Motor neuron (in vitro differentiated cells): ENCODE results near the gene MAP3K4. TPM values are rescaled to one million over a fixed set of nuclear protein-coding genes. Genes with fewer than 3 reads are reported as not detected.
"Not testable (repeated sequence)": the region's sequence is repeated elsewhere in the genome, so short reads cannot be mapped to it uniquely, and the experiment has no call there.

Experiments used
- ATAC-seq, 8 experiments: fragments of 200-7000 bp; cut with Tn5 transposase; replicated peaks in 6 of 8; 2 replicates each; pipeline ENCODE4 v1.8.0; 2021; ENCODE audit warnings: mild to moderate bottlenecking in 8 of 8, moderate library complexity in 8 of 8
- H3K27ac ChIP-seq, 2 donors: fragments of 250-450 bp; sonication (Bioruptor Pico); 2 replicates each; pipeline ENCODE4 v1.9.0; 2021; ENCODE audit warnings: antibody characterized with exemption in 2 of 2, mild to moderate bottlenecking in 2 of 2, moderate library complexity in 1 of 2
- H3K4me1 ChIP-seq, 2 donors: fragments of 250-450 bp; sonication (Bioruptor Pico); replicated peaks in 1 of 2; 2 replicates each; pipeline ENCODE4 v1.6.1; 2021; ENCODE audit warnings: antibody characterized with exemption in 2 of 2, mild to moderate bottlenecking in 2 of 2, moderate library complexity in 1 of 2
- H3K4me3 ChIP-seq, 5 donors: fragments of 250-450 bp; sonication (Bioruptor Pico); 2 replicates each; pipeline ENCODE4 v1.9.0; 2021; ENCODE audit warnings: antibody characterized with exemption in 5 of 5, mild to moderate bottlenecking in 5 of 5, moderate library complexity in 4 of 5
- WGBS, 10 experiments: fragments of 450-650 bp; shearing (Covaris generic); methylation state at CpG; one replicate each; pipeline ENCODE4 v1.0.0; 2022; 5-methylcytosine and 5-hydroxymethylcytosine counted together
- in situ Hi-C, 9 experiments: fragments of 400-800 bp; cut with MboI; loops; one replicate each; pipeline ENCODE4 v1.15.0; 2021; ENCODE audit warnings: low sequenced_read_pairs in 9 of 9, low pct_unique_long_range_greater_than_20kb in 2 of 9; ENCODE audit not compliant: unreplicated experiment in 9 of 9
- total RNA-seq, 8 experiments: library from RNA; unstranded; fragments of 300-600 nt; gene quantifications; 2 replicates each; pipeline versions ENCODE4 v1.2.3 to v1.2.4, GENCODE V29; 2022

The MAP3K4 gene
- total RNA-seq, 8 experiments from 2014 or later: 12.0 to 37.3 (median 24.8) TPM

DNA sequence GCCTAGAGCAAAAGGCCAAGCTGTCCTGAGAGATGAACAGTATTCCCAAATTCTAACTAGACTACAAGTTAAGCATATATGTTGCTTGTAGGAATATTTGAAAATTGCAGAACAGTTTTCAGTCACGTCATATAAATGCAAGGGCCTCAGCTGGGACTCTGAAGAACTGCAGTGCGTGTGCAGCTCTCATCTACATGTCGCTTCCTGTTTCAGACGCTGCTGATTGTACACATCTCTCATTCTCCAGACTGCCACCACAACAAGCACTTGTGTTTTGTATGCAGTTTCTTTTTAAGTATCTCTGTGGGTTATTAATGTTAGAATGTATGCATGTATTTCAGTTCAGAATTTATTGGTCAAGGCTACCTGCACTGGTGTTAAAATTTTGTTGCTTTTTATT, 119.7 kb downstream of the MAP3K4 start:
- WGBS, 10 experiments: 67 to 95% (median 90%) methylated on average over 1 to 4 of the region's 4 CpGs; no CpG with 5 or more reads in 5 of the 10 experiments
- Histone ChIP-seq H3K4me1 (no peaks in the 10 kb centered on the region), H3K27ac (no peak overlapping the region), H3K4me3 (no peak overlapping the region)
- no peak for ATAC-seq
- in situ Hi-C loops: loop anchor here in 3 of 9 experiments (25.0 kb wide), 1 partner anchor 251 kb away; no protein-coding TSS in a partner anchor

- Histone ChIP-seq H3K4me3 (no peak overlapping the region), H3K27ac (no peak overlapping the region), H3K4me1 (no peaks in the 10 kb centered on the region)
- in situ Hi-C loops: loop anchor here in 3 of 9 experiments (25.0 kb wide), 1 partner anchor 247 kb away; no protein-coding TSS in a partner anchor
- ATAC-seq: no peak
- 80 to 100% (median 93%) methylated on average over 1 to 3 of the region's 3 CpGs; no CpG with 5 or more reads in 2 of the 10 experiments for WGBS, 10 experiments
Measured at GRCh38 chr6:161115468-161115867, 123.9 kb downstream of the MAP3K4 start.

DNA sequence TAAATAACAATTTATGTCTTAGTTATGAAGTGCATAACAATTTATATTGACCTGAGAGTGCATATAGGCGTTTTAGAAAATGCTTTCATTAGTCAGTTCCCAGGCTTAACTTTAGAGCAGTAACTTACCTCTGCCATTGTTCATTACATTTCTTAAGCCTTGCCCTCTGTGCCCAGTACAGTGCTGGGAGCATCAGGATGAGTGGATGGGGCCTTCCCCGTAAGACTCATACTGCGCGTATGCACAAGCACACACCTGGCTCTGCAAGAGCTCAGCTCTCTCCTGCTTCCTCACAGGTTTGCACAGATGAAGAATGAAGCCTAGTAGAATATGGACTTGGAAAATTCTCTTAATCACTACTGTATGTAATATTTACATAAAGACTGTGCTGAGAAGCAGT, 125.0 kb downstream of the MAP3K4 start:
- no peak for ATAC-seq
- Histone ChIP-seq H3K27ac (no peak overlapping the region), H3K4me3 (no peak overlapping the region), H3K4me1 (no peaks in the 10 kb centered on the region)
- 75 to 100% (median 91%) methylated on average over 1 to 4 of the region's 4 CpGs; no CpG with 5 or more reads in 1 of the 10 experiments for WGBS, 10 experiments
- in situ Hi-C loops: loop anchor here in 3 of 9 experiments (25.0 kb wide), 1 partner anchor 246 kb away; no protein-coding TSS in a partner anchor

DNA sequence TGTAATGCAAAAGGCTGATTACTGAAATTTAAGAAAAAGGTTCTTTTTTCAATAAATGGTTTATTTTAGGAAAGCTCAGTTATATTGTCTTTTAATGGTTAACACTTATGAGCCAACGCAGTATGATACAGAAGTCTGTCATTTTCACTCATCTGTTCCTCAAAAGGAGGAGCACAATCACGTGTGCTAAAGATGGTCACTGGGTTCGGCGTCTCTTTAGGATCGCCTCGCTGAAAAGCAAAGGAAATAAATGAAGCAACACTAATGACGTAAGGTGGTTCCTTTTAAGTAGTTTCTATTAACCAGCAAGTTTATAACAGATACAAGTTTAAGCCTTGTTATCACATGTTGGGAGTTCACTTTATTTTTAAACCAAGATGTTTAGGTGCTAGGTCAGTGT, 125.7 kb downstream of the MAP3K4 start:
- in situ Hi-C loops: loop anchor here in 3 of 9 experiments (25.0 kb wide), 1 partner anchor 245 kb away; no protein-coding TSS in a partner anchor
- Histone ChIP-seq H3K27ac (no peak overlapping the region), H3K4me1 (no peaks in the 10 kb centered on the region), H3K4me3 (no peak overlapping the region)
- WGBS, 10 experiments: 70 to 96% (median 80%) methylated on average over 2 to 7 of the region's 7 CpGs; no CpG with 5 or more reads in 1 of the 10 experiments
- ATAC-seq: no peak

DNA sequence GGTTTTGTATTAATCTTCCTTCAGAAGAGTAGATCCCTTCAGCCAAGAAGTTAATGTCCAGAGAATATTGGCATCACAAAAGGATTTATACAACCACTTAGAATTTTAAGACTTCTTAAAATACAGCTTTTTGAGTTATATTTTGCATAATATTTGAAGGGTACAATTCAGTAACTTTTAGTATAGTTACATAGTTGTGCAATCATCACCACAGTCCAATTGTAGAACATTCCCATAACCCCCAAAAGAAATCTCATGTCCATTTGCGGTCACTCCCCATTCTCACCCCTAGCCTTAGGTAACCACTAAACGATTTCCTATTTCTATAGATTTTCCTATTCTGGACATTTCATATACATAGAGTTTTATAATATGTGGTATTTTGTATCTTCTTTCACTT, 126.4 kb downstream of the MAP3K4 start:
- in situ Hi-C loops: loop anchor here in 3 of 9 experiments (25.0 kb wide), 1 partner anchor 244 kb away; no protein-coding TSS in a partner anchor
- Histone ChIP-seq H3K4me3 (no peak overlapping the region), H3K4me1 (no peaks in the 10 kb centered on the region), H3K27ac (no peak overlapping the region)
- 86 to 100% (median 100%) methylated on average over 1 to 2 of the region's 2 CpGs; no CpG with 5 or more reads in 2 of the 10 experiments for WGBS, 10 experiments
- no peak for ATAC-seq

DNA sequence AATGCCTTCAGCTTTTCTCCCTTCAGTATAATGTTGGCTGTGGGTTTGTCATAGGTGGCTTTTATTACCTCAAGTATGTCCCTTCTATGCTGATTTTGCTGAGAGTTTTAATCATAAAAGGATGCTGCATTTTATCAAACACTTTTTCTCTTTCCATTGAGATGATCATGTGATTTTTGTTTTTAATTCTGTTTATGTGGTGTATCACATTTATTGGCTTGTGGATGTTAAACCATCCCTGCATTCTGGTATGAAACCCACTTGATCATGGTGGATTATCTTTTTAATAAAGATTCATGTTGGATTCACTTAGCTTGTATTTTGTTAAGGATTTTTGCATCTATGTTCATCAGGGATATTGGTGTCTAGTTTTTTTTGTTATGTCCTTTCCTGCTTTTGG, 131.8 kb downstream of the MAP3K4 start:
- H3K27ac ChIP-seq, H3K4me3 ChIP-seq, ATAC-seq, H3K4me1 ChIP-seq: not testable (repeated sequence)
- in situ Hi-C loops: loop anchor here in 3 of 9 experiments (25.0 kb wide), 1 partner anchor 239 kb away; no protein-coding TSS in a partner anchor

GRCh38 chr6:161125591-161125990, 134.0 kb downstream of the MAP3K4 start:
- in situ Hi-C loops: loop anchor here in 1 of 9 experiments (25.0 kb wide), 1 partner anchor 237 kb away; no protein-coding TSS in a partner anchor
- H3K4me3 ChIP-seq: no peak overlapping the region
- no peaks in the 10 kb centered on the region for H3K4me1 ChIP-seq
- ATAC-seq: no peak
- no peak overlapping the region for H3K27ac ChIP-seq
- 80 to 100% (median 98%) methylated on average over 1 to 2 of the region's 2 CpGs for WGBS, 10 experiments

GRCh38 chr6:161127071-161127740, 135.6 kb downstream of the MAP3K4 start:
- no peak overlapping the region for H3K27ac ChIP-seq
- 89 to 100% (median 95%) methylated on average over 1 to 6 of the region's 7 CpGs; no CpG with 5 or more reads in 4 of the 10 experiments for WGBS, 10 experiments
- no peak for ATAC-seq
- in situ Hi-C loops: loop anchor here in 1 of 9 experiments (25.0 kb wide), 1 partner anchor 235 kb away; no protein-coding TSS in a partner anchor
- H3K4me1 ChIP-seq: no peaks in the 10 kb centered on the region
- H3K4me3 ChIP-seq: no peak overlapping the region

DNA sequence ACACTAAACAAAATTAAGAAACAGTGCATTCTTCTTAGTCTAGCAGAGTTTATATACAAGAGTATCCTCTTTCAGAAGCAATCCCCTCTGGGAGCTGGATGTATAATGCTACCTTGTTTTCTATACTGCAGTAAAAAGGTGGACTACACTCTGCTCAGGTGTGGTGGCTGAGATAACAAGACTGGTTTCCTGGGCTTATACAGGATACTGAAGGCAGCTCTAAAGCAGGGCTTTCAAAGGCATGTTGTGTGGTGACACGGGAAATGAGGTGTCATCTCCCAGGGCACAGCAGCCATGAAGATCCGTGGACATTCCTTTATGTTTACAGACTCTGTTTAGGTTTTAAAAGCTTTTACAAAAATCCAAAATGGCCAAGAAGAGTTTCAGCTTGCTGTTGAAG, 136.7 kb downstream of the MAP3K4 start:
- no peak overlapping the region for H3K4me3 ChIP-seq
- in situ Hi-C loops: loop anchor here in 1 of 9 experiments (25.0 kb wide), 1 partner anchor 234 kb away; no protein-coding TSS in a partner anchor

GRCh38 chr6:161128680-161129196, 137.2 kb downstream of the MAP3K4 start:
- H3K27ac ChIP-seq: no peak overlapping the region
- in situ Hi-C loops: loop anchor here in 1 of 9 experiments (25.0 kb wide), 1 partner anchor 234 kb away; no protein-coding TSS in a partner anchor
- H3K4me1 ChIP-seq: peaks cover 0 to 2% of the 10 kb centered on the region in 2 donors
- ATAC-seq: peak in 5 of 8 experiments; percentile 27 to 74 (median 33)
- 50 to 97% (median 81%) methylated on average over 3 to 11 of the region's 12 CpGs; no CpG with 5 or more reads in 1 of the 10 experiments for WGBS, 10 experiments
- H3K4me3 ChIP-seq: no peak overlapping the region

More for the DNA sequence above, 136.7 kb downstream of the MAP3K4 start:
- Histone ChIP-seq H3K4me1 (no peaks in the 10 kb centered on the region), H3K27ac (no peak overlapping the region)
- WGBS, 10 experiments: 82 to 100% (median 100%) methylated on average over 1 to 2 of the region's 2 CpGs; no CpG with 5 or more reads in 4 of the 10 experiments
- ATAC-seq: peak in 2 of 8 experiments; percentile 29 to 40

- Histone ChIP-seq H3K4me1 (peaks cover 0 to 2% of the 10 kb centered on the region in 2 donors), H3K4me3 (no peak overlapping the region), H3K27ac (no peak overlapping the region)
- in situ Hi-C loops: loop anchor here in 1 of 9 experiments (25.0 kb wide), 1 partner anchor 232 kb away; no protein-coding TSS in a partner anchor
- peak in 2 of 8 experiments; percentile 52 to 54 for ATAC-seq
- 40 to 100% (median 93%) methylated on average over 1 to 5 of the region's 7 CpGs; no CpG with 5 or more reads in 1 of the 10 experiments for WGBS, 10 experiments
Measured at GRCh38 chr6:161130541-161130940, 139.0 kb downstream of the MAP3K4 start.

DNA sequence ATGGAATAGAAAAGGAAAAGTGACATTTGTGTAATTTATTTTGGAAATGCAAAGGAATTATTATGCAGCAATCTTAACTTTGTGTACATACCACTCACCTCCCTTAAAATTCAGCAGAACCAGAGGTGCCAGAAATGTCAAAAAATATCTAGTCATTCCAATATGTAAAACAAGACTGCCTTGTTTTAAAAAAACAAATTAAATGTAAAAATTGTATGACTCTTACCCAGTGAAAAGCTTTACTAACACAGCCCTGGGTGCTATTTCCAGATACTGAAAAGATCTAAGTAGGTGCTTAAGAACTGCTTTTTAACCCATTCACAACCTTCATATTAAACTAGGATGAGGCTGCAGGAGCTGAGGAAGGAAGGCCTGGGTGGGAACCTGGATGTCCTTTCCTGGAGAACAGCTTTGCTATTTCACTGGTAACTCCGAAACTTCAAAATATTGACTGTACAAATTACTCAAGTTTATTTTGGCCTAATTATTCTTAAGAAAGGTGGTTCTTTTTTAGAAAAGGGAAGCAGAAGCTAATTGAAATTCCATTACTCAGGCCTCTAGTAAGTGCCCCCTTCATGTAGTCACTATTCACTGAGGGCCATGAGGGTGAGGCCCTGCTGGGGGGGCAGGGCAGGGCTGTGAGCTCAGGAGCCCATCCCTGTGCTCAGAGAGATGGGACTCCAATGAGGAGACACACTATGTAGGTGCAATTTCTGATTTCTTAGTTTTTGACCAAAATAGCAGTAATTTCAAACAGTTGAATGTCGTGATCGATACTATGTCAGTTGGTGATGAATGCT, 139.6 kb downstream of the MAP3K4 start:
- WGBS, 10 experiments: 80 to 100% (median 83%) methylated on average over 1 to 3 of the region's 3 CpGs; no CpG with 5 or more reads in 3 of the 10 experiments
- in situ Hi-C loops: loop anchor here in 1 of 9 experiments (25.0 kb wide), 1 partner anchor 231 kb away; no protein-coding TSS in a partner anchor
- Histone ChIP-seq H3K4me1 (peaks cover 0 to 5% of the 10 kb centered on the region in 2 donors), H3K27ac (no peak overlapping the region), H3K4me3 (no peak overlapping the region)
- ATAC-seq: peak in 3 of 8 experiments; percentile 52 to 69 (median 64)
